ENCODE results near the gene SDCBP2.

The SDCBP2 gene

GRCh38 chr20:1333462-1334369, 4.8 kb upstream of the SDCBP2 start:
- DNase-seq (ENCODE audit: low spot score), result no peak
- TF ChIP-seq, protein P1, sequence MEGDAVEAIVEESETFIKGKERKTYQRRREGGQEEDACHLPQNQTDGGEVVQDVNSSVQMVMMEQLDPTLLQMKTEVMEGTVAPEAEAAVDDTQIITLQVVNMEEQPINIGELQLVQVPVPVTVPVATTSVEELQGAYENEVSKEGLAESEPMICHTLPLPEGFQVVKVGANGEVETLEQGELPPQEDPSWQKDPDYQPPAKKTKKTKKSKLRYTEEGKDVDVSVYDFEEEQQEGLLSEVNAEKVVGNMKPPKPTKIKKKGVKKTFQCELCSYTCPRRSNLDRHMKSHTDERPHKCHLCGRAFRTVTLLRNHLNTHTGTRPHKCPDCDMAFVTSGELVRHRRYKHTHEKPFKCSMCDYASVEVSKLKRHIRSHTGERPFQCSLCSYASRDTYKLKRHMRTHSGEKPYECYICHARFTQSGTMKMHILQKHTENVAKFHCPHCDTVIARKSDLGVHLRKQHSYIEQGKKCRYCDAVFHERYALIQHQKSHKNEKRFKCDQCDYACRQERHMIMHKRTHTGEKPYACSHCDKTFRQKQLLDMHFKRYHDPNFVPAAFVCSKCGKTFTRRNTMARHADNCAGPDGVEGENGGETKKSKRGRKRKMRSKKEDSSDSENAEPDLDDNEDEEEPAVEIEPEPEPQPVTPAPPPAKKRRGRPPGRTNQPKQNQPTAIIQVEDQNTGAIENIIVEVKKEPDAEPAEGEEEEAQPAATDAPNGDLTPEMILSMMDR (IDR thresholded peaks at IDR 0.05; ENCODE audit: extremely low read depth, missing control alignments), result no peak

GRCh38 chr20:1332749-1333300, 3.9 kb upstream of the SDCBP2 start:
- TF ChIP-seq, protein P1 (IDR thresholded peaks at IDR 0.05; ENCODE audit: extremely low read depth, missing control alignments), result no peak
- DNase-seq (ENCODE audit: low spot score), result no peak

- no peak for DNase-seq (ENCODE audit: low spot score)
- TF ChIP-seq, protein P1 (IDR thresholded peaks at IDR 0.05; ENCODE audit: extremely low read depth, missing control alignments), result no peak
Measured at GRCh38 chr20:1331801-1332453, 3.0 kb upstream of the SDCBP2 start.

DNA sequence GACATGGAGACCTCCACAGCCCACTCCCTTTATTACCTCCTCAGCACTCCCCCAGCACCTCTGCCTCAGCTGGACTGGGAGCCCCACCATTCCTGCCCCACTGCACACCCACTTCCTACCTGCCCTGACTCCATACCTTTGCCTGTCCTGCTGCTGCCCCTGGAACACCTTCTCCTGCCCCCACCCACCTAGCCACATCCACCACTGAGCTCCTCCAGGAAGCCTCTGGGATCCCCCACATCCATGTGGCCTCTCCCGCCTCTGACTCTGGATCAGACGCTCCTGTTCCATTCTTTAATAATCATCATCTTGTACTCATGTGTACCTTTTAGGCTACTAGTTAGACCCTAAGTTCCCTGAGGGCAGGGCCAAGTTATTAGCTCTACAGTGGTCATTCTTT, 2.2 kb upstream of the SDCBP2 start:
- DNase-seq (ENCODE audit: low spot score), result no peak
- TF ChIP-seq, protein P1 (IDR thresholded peaks at IDR 0.05; ENCODE audit: extremely low read depth, missing control alignments), result no peak

- DNase-seq (ENCODE audit: low spot score), result no peak
- TF ChIP-seq, protein P1 (IDR thresholded peaks at IDR 0.05; ENCODE audit: extremely low read depth, missing control alignments), result no peak
Measured at GRCh38 chr20:1330075-1330830, 1.3 kb upstream of the SDCBP2 start.

- TF ChIP-seq, protein P1 (IDR thresholded peaks at IDR 0.05; ENCODE audit: extremely low read depth, missing control alignments), result no peak
- DNase-seq (ENCODE audit: low spot score), result no peak
Measured at GRCh38 chr20:1327827-1328679, 886 bp downstream of the SDCBP2 start.
